Loucy (cell line): ENCODE data around the gene LRP3.

Source experiments
- H2AFZ ChIP-seq: fragments of 200-600 bp; sonication (generic); 2 replicates; pipeline ENCODE4 v1.6.0; 2016; ENCODE audit warnings: antibody characterized with exemption, mild to moderate bottlenecking, low read length, moderate library complexity
- H3F3A ChIP-seq: fragments of 200-600 bp; 2 replicates; pipeline ENCODE4 v1.6.0; 2016; ENCODE audit warnings: antibody characterized with exemption, low read depth, mild to moderate bottlenecking
- H3K27me3 ChIP-seq: fragments of 200-600 bp; sonication (generic); 2 replicates; pipeline ENCODE4 v1.6.1; 2014; ENCODE audit warnings: low read length, mild to moderate bottlenecking; ENCODE audit not compliant: insufficient read depth, poor library complexity, severe bottlenecking
- H3K36me3 ChIP-seq: fragments of 200-600 bp; sonication (generic); 2 replicates; pipeline ENCODE4 v1.6.1; 2016; ENCODE audit warnings: low read length; ENCODE audit not compliant: insufficient read depth
- H3K4me1 ChIP-seq: fragments of 200-600 bp; sonication (generic); 2 replicates; pipeline ENCODE4 v1.5.1; 2014; ENCODE audit warnings: low read length, mild to moderate bottlenecking; ENCODE audit not compliant: insufficient read depth, poor library complexity, severe bottlenecking
- H3K4me2 ChIP-seq: fragments of 200-600 bp; sonication (generic); 2 replicates; pipeline ENCODE4 v1.6.0; 2014; ENCODE audit warnings: antibody characterized with exemption, low read length, low read depth, mild to moderate bottlenecking; ENCODE audit not compliant: poor library complexity, severe bottlenecking
- H3K4me3 ChIP-seq: fragments of 200-600 bp; sonication (generic); 2 replicates; pipeline ENCODE4 v1.5.1; 2014; ENCODE audit warnings: low read length, mild to moderate bottlenecking, mixed read lengths; ENCODE audit not compliant: poor library complexity, severe bottlenecking
- H3K79me2 ChIP-seq: fragments of 200-600 bp; sonication (generic); 2 replicates; pipeline ENCODE4 v1.6.1; 2014; ENCODE audit warnings: low read length; ENCODE audit not compliant: insufficient read depth
- H3K9ac ChIP-seq: fragments of 200-600 bp; sonication (generic); 2 replicates; pipeline ENCODE4 v1.6.0; 2014; ENCODE audit warnings: mild to moderate bottlenecking, low read depth, low read length, moderate library complexity; ENCODE audit not compliant: poor library complexity, severe bottlenecking
- H3K9me2 ChIP-seq: fragments of 200-600 bp; sonication (generic); replicated peaks from 2 replicates; pipeline ENCODE4 v1.6.1; 2016; ENCODE audit warnings: low read depth, low read length, mixed read lengths
- H3K9me3 ChIP-seq: fragments of 200-600 bp; sonication (generic); 2 replicates; pipeline ENCODE4 v1.6.1; 2014; ENCODE audit warnings: mild to moderate bottlenecking, antibody characterized with exemption, low read length, low read depth; ENCODE audit not compliant: insufficient read depth
- H4K20me1 ChIP-seq: fragments of 200-600 bp; sonication (generic); 2 replicates; pipeline ENCODE4 v1.6.0; 2014; ENCODE audit warnings: antibody characterized with exemption, low read length, mild to moderate bottlenecking; ENCODE audit not compliant: insufficient read depth, poor library complexity, severe bottlenecking
- CTCF ChIP-seq: fragments of 200-600 bp; sonication (generic); conservative IDR thresholded peaks from 2 replicates; pipeline ENCODE4 v1.5.1; 2014; ENCODE audit warnings: mild to moderate bottlenecking, antibody characterized with exemption, low read length
- EZH2phosphoT487 ChIP-seq: fragments of 200-600 bp; IDR thresholded peaks from 2 replicates; pipeline ENCODE4 v1.6.1; 2018; ENCODE audit warnings: antibody characterized with exemption, mild to moderate bottlenecking, moderate library complexity, borderline replicate concordance

The LRP3 gene

GRCh38 chr19:33227870-33228599 is 33.9 kb downstream of the LRP3 start:
- Histone ChIP-seq H3K36me3 (no peaks in the 10 kb centered on the region), H3K79me2 (no peaks in the 10 kb centered on the region), H3K4me2 (no peak overlapping the region), H3K9ac (no peak overlapping the region), H3F3A (no peaks in the 10 kb centered on the region), H3K4me1 (no peaks in the 10 kb centered on the region), H3K9me3 (peaks cover 11% of the 10 kb centered on the region; the same call in 1 of the 2 replicates), H4K20me1 (no peaks in the 10 kb centered on the region), H2AFZ (no peak overlapping the region), H3K4me3 (no peak overlapping the region), H3K9me2 (no peaks in the 10 kb centered on the region), H3K27me3 (no peaks in the 10 kb centered on the region)
- no peak for TF ChIP-seq CTCF
- no peak for TF ChIP-seq EZH2phosphoT487

- H3K4me2 ChIP-seq = no peak overlapping the region
- H3K4me3 ChIP-seq = no peak overlapping the region
- H3K4me1 ChIP-seq = no peaks in the 10 kb centered on the region
- TF ChIP-seq EZH2phosphoT487 (no peak), CTCF (no peak)
- H2AFZ ChIP-seq = no peak overlapping the region
- H3F3A ChIP-seq = no peaks in the 10 kb centered on the region
- H3K27me3 ChIP-seq = no peaks in the 10 kb centered on the region
- H3K36me3 ChIP-seq = no peaks in the 10 kb centered on the region
- H4K20me1 ChIP-seq = no peaks in the 10 kb centered on the region
- H3K9me3 ChIP-seq = peaks cover 11% of the 10 kb centered on the region; the same call in 1 of the 2 replicates
- no peaks in the 10 kb centered on the region for H3K9me2 ChIP-seq
- no peaks in the 10 kb centered on the region for H3K79me2 ChIP-seq
- no peak overlapping the region for H3K9ac ChIP-seq
Measured at GRCh38 chr19:33229962-33230361, 35.8 kb downstream of the LRP3 start.

GRCh38 chr19:33231511-33231910 is 37.4 kb downstream of the LRP3 start:
- TF ChIP-seq CTCF (no peak), EZH2phosphoT487 (no peak)
- H3K27me3 ChIP-seq = no peaks in the 10 kb centered on the region
- H3K4me3 ChIP-seq = no peak overlapping the region
- no peaks in the 10 kb centered on the region for H3K79me2 ChIP-seq
- no peaks in the 10 kb centered on the region for H4K20me1 ChIP-seq
- H3K4me1 ChIP-seq = no peaks in the 10 kb centered on the region
- no peak overlapping the region for H2AFZ ChIP-seq
- H3F3A ChIP-seq = no peaks in the 10 kb centered on the region
- H3K9ac ChIP-seq = no peak overlapping the region
- peaks cover 11% of the 10 kb centered on the region; the same call in 1 of the 2 replicates for H3K9me3 ChIP-seq
- H3K9me2 ChIP-seq = no peaks in the 10 kb centered on the region
- no peaks in the 10 kb centered on the region for H3K36me3 ChIP-seq
- H3K4me2 ChIP-seq = no peak overlapping the region
